Fibroblast of the aortic adventitia (primary cell): ENCODE results near the gene CDH20. TPM values are rescaled to one million over a fixed set of nuclear protein-coding genes. Genes with fewer than 3 reads are reported as not detected.

Experiments used
- DNase-seq: peaks from one replicate; pipeline ENCODE4 v3.0.0-alpha.2; 2010; ENCODE audit warnings: low read depth
- H3K4me3 ChIP-seq: 2 replicates; pipeline ENCODE4 v1.5.1; 2011; ENCODE audit warnings: low read depth, mild to moderate bottlenecking, control low read depth, low read length, moderate library complexity
- total RNA-seq: library from RNA; depleted of rRNA; stranded (reverse); fragments of >200 nt; gene quantifications from 2 replicates; pipeline ENCODE4 v1.2.3, GENCODE V29; 2012; ENCODE audit warnings: low replicate concordance
- TF ChIP-seq, protein P1 (sequence below): IDR thresholded peaks from 2 replicates; pipeline ENCODE4 v1.5.1; 2011; ENCODE audit warnings: mild to moderate bottlenecking, low read length, control low read depth, inconsistent platforms; ENCODE audit not compliant: insufficient read depth

Gene CDH20
- total RNA-seq, 1 donor: 0.09 TPM

DNA sequence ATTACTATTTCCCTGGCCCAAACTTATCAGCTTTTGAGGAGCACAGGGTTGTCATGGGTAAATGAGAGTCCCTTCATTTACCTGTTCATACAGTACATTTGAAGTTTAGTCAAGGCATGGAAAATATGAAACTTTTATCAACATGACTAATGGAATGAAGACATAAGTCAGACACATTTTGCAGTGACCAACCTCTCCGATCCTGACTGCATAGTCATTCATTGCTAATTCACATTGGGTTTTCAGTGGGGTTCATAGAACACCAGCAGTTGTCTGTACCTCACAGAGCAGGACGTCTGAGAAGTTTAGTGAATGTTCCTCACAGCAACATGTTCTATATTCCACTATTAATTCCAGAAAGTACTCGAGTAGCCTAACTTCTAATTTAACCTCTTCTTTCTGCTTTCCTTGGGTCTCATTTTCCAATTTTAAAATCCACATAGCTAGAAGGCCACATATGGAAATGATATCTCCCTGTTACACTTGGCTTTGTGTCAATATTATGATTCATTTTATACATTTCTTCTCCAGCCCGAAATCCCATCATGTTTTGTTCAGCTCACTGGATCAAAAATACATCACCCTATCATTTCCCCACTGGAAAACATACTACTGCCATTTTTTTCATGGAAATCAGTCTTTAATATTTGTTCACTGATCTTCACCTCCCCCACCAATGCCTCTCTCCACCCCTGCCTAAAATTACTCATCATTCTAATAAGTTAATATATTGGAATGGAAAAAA is 65.9 kb downstream of the CDH20 start:
- no peak overlapping the region for H3K4me3 ChIP-seq
- TF ChIP-seq, protein P1, sequence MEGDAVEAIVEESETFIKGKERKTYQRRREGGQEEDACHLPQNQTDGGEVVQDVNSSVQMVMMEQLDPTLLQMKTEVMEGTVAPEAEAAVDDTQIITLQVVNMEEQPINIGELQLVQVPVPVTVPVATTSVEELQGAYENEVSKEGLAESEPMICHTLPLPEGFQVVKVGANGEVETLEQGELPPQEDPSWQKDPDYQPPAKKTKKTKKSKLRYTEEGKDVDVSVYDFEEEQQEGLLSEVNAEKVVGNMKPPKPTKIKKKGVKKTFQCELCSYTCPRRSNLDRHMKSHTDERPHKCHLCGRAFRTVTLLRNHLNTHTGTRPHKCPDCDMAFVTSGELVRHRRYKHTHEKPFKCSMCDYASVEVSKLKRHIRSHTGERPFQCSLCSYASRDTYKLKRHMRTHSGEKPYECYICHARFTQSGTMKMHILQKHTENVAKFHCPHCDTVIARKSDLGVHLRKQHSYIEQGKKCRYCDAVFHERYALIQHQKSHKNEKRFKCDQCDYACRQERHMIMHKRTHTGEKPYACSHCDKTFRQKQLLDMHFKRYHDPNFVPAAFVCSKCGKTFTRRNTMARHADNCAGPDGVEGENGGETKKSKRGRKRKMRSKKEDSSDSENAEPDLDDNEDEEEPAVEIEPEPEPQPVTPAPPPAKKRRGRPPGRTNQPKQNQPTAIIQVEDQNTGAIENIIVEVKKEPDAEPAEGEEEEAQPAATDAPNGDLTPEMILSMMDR: no peak
- peak; percentile 79 for DNase-seq

DNA sequence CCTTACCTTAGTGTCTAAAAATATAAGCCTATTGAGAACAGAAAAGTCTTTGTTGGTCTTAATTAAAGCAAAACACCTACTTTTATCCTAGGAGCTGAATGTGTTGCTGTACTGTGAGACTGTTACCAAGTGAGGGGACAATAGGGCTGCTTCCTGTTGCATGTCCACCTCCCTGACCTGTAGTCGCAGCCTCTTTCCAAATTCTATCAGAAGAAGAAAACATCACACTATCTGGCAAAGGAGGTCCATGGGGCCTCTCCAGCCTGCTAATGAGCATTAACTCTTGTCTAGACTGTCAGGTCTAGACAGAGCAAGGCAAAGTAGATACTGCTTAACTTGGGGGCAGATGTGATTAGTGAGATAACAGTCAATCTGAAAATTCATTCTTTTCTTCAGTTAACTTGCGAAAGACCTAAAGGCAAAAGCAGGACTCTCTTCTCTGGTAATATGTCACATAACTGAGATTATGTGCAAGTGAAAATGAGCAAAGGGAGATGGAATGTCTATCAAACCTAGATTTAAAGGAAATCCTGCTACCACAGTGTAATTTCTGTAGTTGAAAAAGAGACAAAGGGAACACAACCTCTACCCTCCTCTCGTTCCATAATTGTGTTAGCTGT is 66.9 kb downstream of the CDH20 start:
- TF ChIP-seq, protein P1: no peak
- peak; percentile 35 for DNase-seq
- no peak overlapping the region for H3K4me3 ChIP-seq

DNA sequence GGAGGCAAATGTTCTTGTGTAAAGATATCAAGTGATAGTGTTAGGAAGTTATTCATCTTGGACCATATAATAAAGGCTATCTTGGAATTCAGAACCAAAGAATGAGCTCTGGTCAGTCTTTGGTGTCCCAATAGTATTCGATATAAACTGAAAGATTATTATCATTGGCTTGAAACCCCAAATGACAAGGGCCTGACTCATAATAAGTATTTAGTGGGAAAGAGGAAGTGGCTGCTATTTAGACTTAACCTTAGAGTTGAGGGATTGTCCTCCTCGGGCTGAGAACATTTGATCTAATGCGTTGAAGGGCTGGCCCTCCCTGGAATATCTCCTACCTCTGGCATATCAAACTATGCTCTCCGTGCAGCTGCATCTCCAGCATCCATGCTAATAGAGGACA is 67.5 kb downstream of the CDH20 start:
- TF ChIP-seq, protein P1: no peak
- H3K4me3 ChIP-seq: no peak overlapping the region
- peak; percentile 86 for DNase-seq

DNA sequence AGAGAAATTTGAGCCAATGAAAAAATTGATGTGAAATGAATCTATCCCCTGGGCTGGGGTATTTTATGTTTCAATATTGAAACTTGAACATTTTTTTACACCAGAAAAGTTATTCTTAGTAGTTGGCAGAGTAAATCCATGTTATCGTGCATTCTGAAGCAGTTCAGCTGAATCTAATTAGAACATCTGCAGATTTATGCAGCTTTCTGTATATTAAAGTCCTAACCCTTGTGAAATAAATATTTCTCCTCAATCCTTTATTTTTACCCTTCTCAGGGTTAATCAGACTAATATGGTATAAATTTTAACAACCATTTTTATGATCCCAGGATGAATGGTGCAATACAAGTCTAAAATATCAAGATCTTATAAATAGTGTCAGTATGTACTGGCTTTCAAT is 69.5 kb downstream of the CDH20 start:
- TF ChIP-seq, protein P1: no peak
- DNase-seq: peak; percentile 29
- no peak overlapping the region for H3K4me3 ChIP-seq

DNA sequence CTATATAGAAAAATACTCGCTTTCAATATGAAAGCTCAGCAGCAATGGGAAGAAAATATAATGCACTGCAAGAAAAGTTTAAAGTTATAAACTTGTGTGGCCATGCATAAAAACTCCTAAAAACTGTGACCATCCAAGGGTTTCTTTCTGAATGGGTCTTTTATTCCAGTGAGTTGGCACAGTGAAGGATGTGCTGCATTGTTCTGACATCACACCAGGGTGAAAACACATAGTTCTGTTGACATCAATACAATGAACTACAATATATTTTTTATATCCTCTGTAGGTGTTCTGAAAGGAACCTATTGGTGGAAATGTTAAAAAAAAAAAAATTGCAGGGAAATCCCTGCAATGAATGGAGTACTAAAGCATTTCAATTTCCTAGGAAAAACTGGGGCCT is 80.2 kb downstream of the CDH20 start:
- TF ChIP-seq, protein P1: no peak
- DNase-seq: no peak
- H3K4me3 ChIP-seq: no peak overlapping the region

DNA sequence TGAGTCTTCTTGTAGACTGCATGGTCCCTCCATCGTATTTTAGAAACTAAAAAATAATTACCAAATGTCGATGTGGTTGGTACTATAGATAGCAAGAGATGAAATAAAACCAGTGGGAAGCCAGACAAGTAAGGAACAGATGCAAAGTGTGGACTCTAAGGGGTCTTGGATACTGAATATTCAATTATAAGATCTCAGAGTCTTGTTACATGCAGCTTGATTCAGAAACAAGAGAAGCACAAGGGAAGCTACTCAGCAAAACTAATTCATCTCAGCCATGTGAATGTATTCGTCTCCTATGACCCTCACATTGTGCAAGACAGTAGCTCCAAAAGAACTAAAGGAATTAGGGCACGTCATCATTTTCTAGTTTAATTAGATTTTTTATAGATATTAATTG is 80.9 kb downstream of the CDH20 start:
- no peak overlapping the region for H3K4me3 ChIP-seq
- TF ChIP-seq, protein P1: no peak
- DNase-seq: no peak
